Middle frontal gyrus (tissue), 1 donor: ENCODE measurements around the gene SLC22A23.

Experiments used
- DNase-seq: peaks from one replicate; pipeline ENCODE4 v3.0.0-alpha.2; 2015; ENCODE audit warnings: low spot score; ENCODE audit errors: extremely low spot score

Gene SLC22A23

GRCh38 chr6:3446184-3446583 lies 10.7 kb downstream of the SLC22A23 start:
- DNase-seq = no peak

- DNase-seq = no peak
These were observed 12.4 kb downstream of the SLC22A23 start for GRCh38 chr6:3444276-3445088.

- DNase-seq = no peak
These were observed 13.7 kb downstream of the SLC22A23 start for GRCh38 chr6:3443221-3443515.

- DNase-seq = no peak
These were observed 14.2 kb downstream of the SLC22A23 start for GRCh38 chr6:3442431-3443220.

GRCh38 chr6:3440911-3441310 lies 15.9 kb downstream of the SLC22A23 start:
- DNase-seq = no peak

- DNase-seq = no peak
These were observed 16.9 kb downstream of the SLC22A23 start for GRCh38 chr6:3439961-3440360.

- DNase-seq = no peak
These were observed 18.4 kb downstream of the SLC22A23 start for GRCh38 chr6:3438190-3439167.

GRCh38 chr6:3433005-3433404 lies 23.8 kb downstream of the SLC22A23 start:
- no peak for DNase-seq

GRCh38 chr6:3432416-3432815 lies 24.4 kb downstream of the SLC22A23 start:
- no peak for DNase-seq

GRCh38 chr6:3431994-3432393 lies 24.9 kb downstream of the SLC22A23 start:
- DNase-seq = no peak

GRCh38 chr6:3429211-3429610 lies 27.6 kb downstream of the SLC22A23 start:
- DNase-seq = no peak

- DNase-seq = no peak
These were observed 28.1 kb downstream of the SLC22A23 start for GRCh38 chr6:3428700-3429099.

- DNase-seq = no peak
These were observed 28.6 kb downstream of the SLC22A23 start for GRCh38 chr6:3428247-3428646.

GRCh38 chr6:3427687-3428085 lies 29.2 kb downstream of the SLC22A23 start:
- no peak for DNase-seq

GRCh38 chr6:3426927-3427686 lies 29.7 kb downstream of the SLC22A23 start:
- no peak for DNase-seq

- no peak for DNase-seq
These were observed 30.5 kb downstream of the SLC22A23 start for GRCh38 chr6:3426091-3426926.

GRCh38 chr6:3425574-3425973 lies 31.3 kb downstream of the SLC22A23 start:
- no peak for DNase-seq

GRCh38 chr6:3424185-3424927 lies 32.5 kb downstream of the SLC22A23 start:
- no peak for DNase-seq

- DNase-seq = no peak
These were observed 33.2 kb downstream of the SLC22A23 start for GRCh38 chr6:3423439-3424184.
